Measurements from ENCODE around the gene CDK5RAP1.

Gene CDK5RAP1

GRCh38 chr20:33386673-33387072 is 14.6 kb downstream of the CDK5RAP1 start:
- ChIA-PET CTCF (no interaction called here), POLR2A (no interaction called here)
- no peak for TF ChIP-seq ZNF626 (tag by site-specific recombination; IDR thresholded peaks at IDR 0.05)
- TF ChIP-seq ZNF239 (tag by site-specific recombination; IDR thresholded peaks at IDR 0.05), result no peak
- no peak for TF ChIP-seq MEIS1 (CRISPR knock-in tag; IDR thresholded peaks at IDR 0.05; ENCODE audit: borderline replicate concordance)
- no peak for TF ChIP-seq CTCF (tag by site-specific recombination; IDR thresholded peaks at IDR 0.05)
- TF ChIP-seq ZNF155 (tag by site-specific recombination; IDR thresholded peaks at IDR 0.05), result no peak
- TF ChIP-seq GFI1B (tag by site-specific recombination; IDR thresholded peaks at IDR 0.05), result no peak
- no peak for TF ChIP-seq KLF10 (tag by site-specific recombination; IDR thresholded peaks at IDR 0.05)
- no peak for TF ChIP-seq ZBTB6 (tag by site-specific recombination; IDR thresholded peaks at IDR 0.05)
- no peak for TF ChIP-seq ZNF221 (tag by site-specific recombination; IDR thresholded peaks at IDR 0.05; ENCODE audit: borderline replicate concordance)
- no peak for TF ChIP-seq ZNF423 (tag by site-specific recombination; IDR thresholded peaks at IDR 0.05)
- TF ChIP-seq ZNF132 (tag by site-specific recombination; IDR thresholded peaks at IDR 0.05; ENCODE audit: borderline replicate concordance), result no peak
- no peak for TF ChIP-seq ZNF404 (tag by site-specific recombination; IDR thresholded peaks at IDR 0.05)
- TF ChIP-seq HIC1 (tag by site-specific recombination; IDR thresholded peaks at IDR 0.05), result no peak
- no peak for TF ChIP-seq ZNF223 (tag by site-specific recombination; IDR thresholded peaks at IDR 0.05)
- TF ChIP-seq ZSCAN23 (tag by site-specific recombination; IDR thresholded peaks at IDR 0.05), result no peak
- TF ChIP-seq TCF7L2 (IDR thresholded peaks at IDR 0.05; ENCODE audit: borderline replicate concordance, low read depth, low read length), result no peak
- no peak for TF ChIP-seq ZNF664 (tag by site-specific recombination; IDR thresholded peaks at IDR 0.05)
- Histone ChIP-seq H3K4me3 (ENCODE audit: low read depth, low read length) (no peak overlapping the region), H3K9me3 (ENCODE audit: control insufficient read depth, insufficient read depth, low read depth, low read length) (no peaks in the 10 kb centered on the region), H3K36me3 (ENCODE audit: control insufficient read depth in 2 of 2, insufficient read depth in 1 of 2, low read length in 2 of 2) (peaks cover 35 to 68% of the 10 kb centered on the region in 2 experiments), H3K27ac (ENCODE audit: extremely low read depth, low read depth, low read length) (no peak overlapping the region), H3K4me1 (ENCODE audit: control insufficient read depth, insufficient read depth, low read length) (no peaks in the 10 kb centered on the region)

GRCh38 chr20:33377366-33377765 is 24.0 kb downstream of the CDK5RAP1 start:
- H3K9me3 ChIP-seq (ENCODE audit: control insufficient read depth, insufficient read depth, low read depth, low read length), result no peaks in the 10 kb centered on the region
- POLR2A ChIA-PET, result interaction anchor here (0.5 kb wide), 1 partner anchor 557 kb away, joined by 6 read pairs; no protein-coding TSS in a partner anchor
- H3K27ac ChIP-seq (ENCODE audit: extremely low read depth, low read depth, low read length), result no peak overlapping the region
- TF ChIP-seq ZNF654 (tag by site-specific recombination; IDR thresholded peaks at IDR 0.05; ENCODE audit: low read depth), result no peak
- no peaks in the 10 kb centered on the region for H3K4me1 ChIP-seq (ENCODE audit: control insufficient read depth, insufficient read depth, low read length)
- H3K4me3 ChIP-seq (ENCODE audit: low read depth, low read length), result no peak overlapping the region
- peaks cover 29 to 66% of the 10 kb centered on the region in 2 experiments; a peak in 2 of 3 replicates for H3K36me3 ChIP-seq (ENCODE audit: control insufficient read depth in 2 of 2, insufficient read depth in 1 of 2, low read length in 2 of 2)
- CTCF ChIA-PET, result no interaction called here
